Activated CD8-positive, alpha-beta T cell treated with anti-CD3 and anti-CD28 coated beads for 36 hours (primary cell): Measurements from ENCODE around the gene GRIP1. TPM values are rescaled to one million over a fixed set of nuclear protein-coding genes. Genes with fewer than 3 reads are reported as not detected.

Source experiments
- ATAC-seq: fragments of 200-7000 bp; cut with Tn5 transposase; one replicate; pipeline ENCODE4 v1.10.0; 2021; ENCODE audit warnings: mild to moderate bottlenecking, moderate library complexity
- CTCF ChIA-PET: fragments of 350-600 bp; sonication (Branson Sonifier 250); formaldehyde crosslinking; loops from one replicate; lab custom pipeline; 2021; ENCODE audit warnings: antibody characterized with exemption; lab: Charles Lee
- POLR2A ChIA-PET: fragments of 350-600 bp; sonication (Branson Sonifier 250); formaldehyde crosslinking; loops from one replicate; lab custom pipeline; 2021; ENCODE audit warnings: antibody characterized with exemption; lab: Charles Lee
- DNase-seq: peaks from one replicate; pipeline ENCODE4 v3.0.0-alpha.2; 2020
- H3K27ac Mint-ChIP-seq: one replicate; pipeline ENCODE4 v1.8.0; 2021; ENCODE audit warnings: mild to moderate bottlenecking, mixed read lengths
- H3K27me3 Mint-ChIP-seq: one replicate; pipeline ENCODE4 v1.8.0; 2021; ENCODE audit warnings: mixed read lengths
- H3K36me3 Mint-ChIP-seq: one replicate; pipeline ENCODE4 v1.8.0; 2021; ENCODE audit warnings: low read depth, mixed read lengths
- H3K4me1 Mint-ChIP-seq: one replicate; pipeline ENCODE4 v1.8.0; 2021; ENCODE audit warnings: low read depth, mixed read lengths
- H3K4me3 Mint-ChIP-seq: one replicate; pipeline ENCODE4 v1.8.0; 2021; ENCODE audit warnings: mild to moderate bottlenecking, moderate library complexity, mixed read lengths
- H3K9me3 Mint-ChIP-seq: one replicate; pipeline ENCODE4 v1.8.0; 2021; ENCODE audit warnings: mixed read lengths
- CTCF ChIP-seq: fragments of 200-600 bp; IDR thresholded peaks from one replicate; pipeline ENCODE4 v1.8.0; 2022; ENCODE audit warnings: antibody characterized with exemption, mild to moderate bottlenecking
- intact Hi-C: fragments of 100-400 bp; cut with micrococcal nuclease; formaldehyde crosslinking; loops from one replicate; pipeline ENCODE4 v1.10.0; 2022
- total RNA-seq, 2 experiments: library from RNA; stranded (reverse); gene quantifications; one replicate each; pipeline ENCODE4 v1.2.3, GENCODE V29; 2021

The GRIP1 gene
- total RNA-seq, 2 experiments from 2014 or later: 0.51 to 0.61 TPM

DNA sequence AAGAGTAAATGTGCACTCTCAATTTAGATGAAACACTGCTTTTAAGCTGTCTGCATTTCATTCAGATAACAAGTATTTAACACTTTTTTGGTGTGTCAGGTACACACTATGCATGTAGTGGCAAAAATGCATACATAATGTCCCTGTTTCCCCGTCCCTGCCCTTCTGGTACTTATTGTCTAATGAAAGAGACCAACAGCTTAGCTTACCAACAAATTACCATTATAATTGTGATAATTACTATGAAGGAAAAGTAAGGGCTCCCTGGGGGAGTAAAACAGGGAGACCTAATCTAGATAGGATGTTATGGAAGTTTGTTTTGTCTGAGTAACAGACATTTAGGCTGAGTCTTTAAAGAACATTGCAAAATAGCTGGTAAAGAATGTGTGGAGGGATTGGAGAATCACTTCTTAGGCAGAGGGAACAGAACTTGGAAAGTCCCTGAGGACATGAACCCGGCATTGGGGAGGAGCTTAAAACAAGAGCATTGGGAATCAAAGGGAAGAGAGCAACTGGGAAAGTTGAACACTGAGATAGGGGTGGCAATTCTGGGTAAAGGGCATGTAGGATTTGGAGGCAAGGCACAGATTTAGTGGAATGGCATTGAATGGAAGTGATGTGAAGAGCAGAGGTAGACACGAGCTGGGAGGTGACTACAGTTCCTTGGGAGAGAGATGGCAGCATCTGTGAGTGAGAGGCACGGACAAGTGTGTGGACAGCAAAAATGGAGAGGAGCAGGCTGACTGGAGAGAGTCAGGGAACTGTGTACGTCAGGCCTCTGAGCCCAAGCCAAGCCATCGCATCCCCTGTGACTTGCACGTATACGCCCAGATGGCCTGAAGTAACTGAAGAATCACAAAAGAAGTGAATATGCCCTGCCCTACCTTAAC lies 181.6 kb downstream of the GRIP1 start:
- DNase-seq (no peak), ATAC-seq (no peak)
- no peak overlapping the region for H3K4me3 Mint-ChIP-seq
- H3K9me3 Mint-ChIP-seq: no peaks in the 10 kb centered on the region
- H3K27ac Mint-ChIP-seq: no peak overlapping the region
- no peaks in the 10 kb centered on the region for H3K36me3 Mint-ChIP-seq
- no peak for TF ChIP-seq CTCF
- CTCF ChIA-PET: no interaction called here
- peaks cover 3% of the 10 kb centered on the region for H3K4me1 Mint-ChIP-seq
- POLR2A ChIA-PET: no interaction called here
- intact Hi-C loops: no loop called here
- H3K27me3 Mint-ChIP-seq: peaks cover 7% of the 10 kb centered on the region

DNA sequence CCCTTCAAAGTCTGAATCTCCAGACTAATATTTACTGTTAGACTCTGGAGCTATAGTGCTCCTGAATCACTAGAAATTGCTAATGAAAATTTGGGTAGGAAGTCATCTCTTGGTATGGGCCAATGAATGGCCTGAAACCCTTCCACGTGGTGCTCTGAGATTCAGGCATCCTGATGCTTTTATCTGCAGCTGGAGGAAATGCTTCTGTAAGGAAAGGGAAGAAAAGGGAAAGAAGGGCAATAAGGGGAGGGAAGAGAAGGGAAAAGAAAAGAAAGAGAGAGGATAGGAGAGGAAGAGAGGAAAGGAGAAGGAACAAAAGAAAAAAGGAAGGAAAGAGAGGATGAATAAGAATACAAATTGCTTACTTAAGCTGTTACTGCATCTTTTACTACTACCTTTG lies 182.3 kb downstream of the GRIP1 start:
- ChIA-PET POLR2A (no interaction called here), CTCF (no interaction called here)
- intact Hi-C loops: no loop called here
- no peak for TF ChIP-seq CTCF
- no peak overlapping the region for H3K27ac Mint-ChIP-seq
- no peak for ATAC-seq
- H3K4me3 Mint-ChIP-seq: no peak overlapping the region
- no peaks in the 10 kb centered on the region for H3K9me3 Mint-ChIP-seq
- peaks cover 7% of the 10 kb centered on the region for H3K27me3 Mint-ChIP-seq
- no peaks in the 10 kb centered on the region for H3K36me3 Mint-ChIP-seq
- DNase-seq: no peak
- H3K4me1 Mint-ChIP-seq: peaks cover 3% of the 10 kb centered on the region

DNA sequence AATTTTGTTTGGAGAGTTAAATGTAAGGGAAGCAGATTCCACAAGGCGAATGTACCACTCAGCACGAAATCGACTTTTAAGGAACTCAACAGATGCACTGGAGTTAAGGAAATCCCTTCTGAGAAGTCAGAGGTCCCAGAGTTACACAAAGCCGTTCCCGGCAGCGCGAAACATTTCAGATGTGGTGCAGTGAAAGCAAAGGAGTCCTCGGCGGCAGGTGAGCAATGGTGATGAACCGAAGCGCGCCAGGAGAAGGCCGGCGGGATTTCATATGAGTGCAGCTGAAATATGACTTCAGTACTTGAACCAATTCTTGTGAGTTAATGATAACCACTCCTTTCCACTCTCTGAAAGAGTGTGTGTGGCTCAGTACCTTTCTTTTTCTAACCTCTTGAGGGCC lies 183.2 kb downstream of the GRIP1 start:
- no peak for DNase-seq
- Mint-ChIP-seq H3K27me3 (peaks cover 11% of the 10 kb centered on the region), H3K27ac (no peak overlapping the region), H3K4me3 (no peak overlapping the region), H3K36me3 (no peaks in the 10 kb centered on the region), H3K9me3 (no peaks in the 10 kb centered on the region), H3K4me1 (peaks cover 3% of the 10 kb centered on the region)
- no peak for TF ChIP-seq CTCF
- intact Hi-C loops: no loop called here
- no peak for ATAC-seq
- CTCF ChIA-PET: no interaction called here
- POLR2A ChIA-PET: no interaction called here

DNA sequence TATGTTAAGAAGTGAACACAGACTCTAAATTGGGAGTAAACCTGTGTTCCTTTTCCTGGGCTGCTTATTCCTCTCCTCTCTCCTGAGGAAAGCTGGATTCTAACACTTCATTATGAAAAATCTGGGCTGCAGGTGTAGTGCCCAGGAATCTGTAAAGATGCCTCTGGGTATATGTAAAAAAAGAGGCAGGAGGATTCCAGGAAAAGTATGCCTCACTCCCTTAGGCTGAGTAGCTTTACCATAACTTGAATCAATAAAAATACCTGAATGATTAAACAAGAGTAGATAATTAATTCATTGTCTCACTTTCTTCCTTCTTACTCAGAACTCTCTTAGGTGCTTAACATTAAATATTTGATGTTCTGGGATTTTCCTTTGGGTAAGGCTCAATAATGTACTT lies 185.1 kb downstream of the GRIP1 start:
- Mint-ChIP-seq H3K9me3 (no peaks in the 10 kb centered on the region), H3K27ac (no peak overlapping the region), H3K27me3 (peaks cover 11% of the 10 kb centered on the region), H3K4me3 (no peak overlapping the region), H3K36me3 (no peaks in the 10 kb centered on the region), H3K4me1 (no peaks in the 10 kb centered on the region)
- ChIA-PET POLR2A (no interaction called here), CTCF (no interaction called here)
- no peak for DNase-seq
- TF ChIP-seq CTCF: no peak
- no peak for ATAC-seq
- intact Hi-C loops: no loop called here

DNA sequence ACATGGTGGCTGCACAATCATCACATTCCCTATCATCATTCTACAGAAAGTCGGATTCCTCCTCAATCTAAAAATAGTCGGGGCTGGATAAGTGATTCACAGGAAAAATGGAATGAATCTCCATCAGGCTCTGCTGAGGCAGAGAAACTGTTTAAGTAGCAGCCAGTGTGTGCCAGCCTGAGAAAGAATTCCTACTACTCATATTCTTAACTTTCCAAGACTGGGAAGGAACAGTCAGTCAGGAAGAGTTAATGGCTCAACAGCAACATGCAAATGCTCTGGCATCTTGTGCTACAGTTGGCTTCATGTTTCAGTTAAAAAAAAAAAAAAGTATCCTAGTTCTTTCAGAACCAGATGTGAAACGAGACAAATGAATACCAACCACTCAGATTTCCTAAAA lies 187.0 kb downstream of the GRIP1 start:
- CTCF ChIA-PET: no interaction called here
- no peaks in the 10 kb centered on the region for H3K4me1 Mint-ChIP-seq
- DNase-seq (no peak), ATAC-seq (no peak)
- POLR2A ChIA-PET: no interaction called here
- intact Hi-C loops: no loop called here
- no peaks in the 10 kb centered on the region for H3K36me3 Mint-ChIP-seq
- no peak for TF ChIP-seq CTCF
- H3K27me3 Mint-ChIP-seq: peaks cover 8% of the 10 kb centered on the region
- no peak overlapping the region for H3K27ac Mint-ChIP-seq
- H3K9me3 Mint-ChIP-seq: no peaks in the 10 kb centered on the region
- H3K4me3 Mint-ChIP-seq: no peak overlapping the region
